ENCODE data around the gene FAM43B. TPM values are rescaled to one million over a fixed set of nuclear protein-coding genes. Genes with fewer than 3 reads are reported as not detected.

FAM43B gene
- total and polyA plus RNA-seq, 2 experiments from 2014 or later: 0.66 to 3.0 TPM

- no peaks in the 10 kb centered on the region for H3K9me3 Mint-ChIP-seq
- Histone ChIP-seq H3K79me2 (replicated peaks; ENCODE audit: insufficient read depth) (no peaks in the 10 kb centered on the region), H3K4me3 (no peak overlapping the region), H2AFZ (no peak overlapping the region), H4K20me1 (replicated peaks; ENCODE audit: insufficient read depth) (no peaks in the 10 kb centered on the region), H3K27ac (ENCODE audit: low read depth) (no peak overlapping the region), H3K4me1 (ENCODE audit: insufficient read depth) (no peaks in the 10 kb centered on the region), H3K9me2 (ENCODE audit: insufficient read depth) (no peaks in the 10 kb centered on the region), H3F3A (replicated peaks; ENCODE audit: low read depth) (no peaks in the 10 kb centered on the region), H3K4me2 (no peak overlapping the region), H3K27me3 (ENCODE audit: insufficient read depth) (no peaks in the 10 kb centered on the region), H3K36me3 (ENCODE audit: insufficient read depth) (no peaks in the 10 kb centered on the region)
- H3K27ac Mint-ChIP-seq: no peak overlapping the region
- no peaks in the 10 kb centered on the region for H3K36me3 Mint-ChIP-seq (ENCODE audit: low read depth)
- no peak for TF ChIP-seq CREB1 (CRISPR knock-in tag; IDR thresholded peaks at IDR 0.05; ENCODE audit: low read depth)
- 0 out of 3 replicates have a peak, but pooled peaks cover 2% of the 10 kb centered on the region for H3K4me1 Mint-ChIP-seq
- H3K4me3 Mint-ChIP-seq: no peak overlapping the region
- ATAC-seq (no peak), DNase-seq (ENCODE audit: low spot score) (no peak)
- peaks cover 4% of the 10 kb centered on the region for H3K27me3 Mint-ChIP-seq (ENCODE audit: insufficient read depth, low read depth, poor library complexity)
These were observed 21.5 kb upstream of the FAM43B start for GRCh38 chr1:20530901-20531300.

- no peak overlapping the region for H3K4me2 ChIP-seq
- no peaks in the 10 kb centered on the region for H3K9me2 ChIP-seq (ENCODE audit: insufficient read depth)
- no peaks in the 10 kb centered on the region for H3K27me3 ChIP-seq (ENCODE audit: insufficient read depth)
- no peaks in the 10 kb centered on the region for H4K20me1 ChIP-seq (replicated peaks; ENCODE audit: insufficient read depth)
- no peak overlapping the region for H3K4me3 Mint-ChIP-seq
- 0 out of 3 replicates have a peak, but pooled peaks cover 2% of the 10 kb centered on the region for H3K4me1 Mint-ChIP-seq
- H3K4me1 ChIP-seq (ENCODE audit: insufficient read depth): no peaks in the 10 kb centered on the region
- peaks cover 6% of the 10 kb centered on the region for H3K27me3 Mint-ChIP-seq (ENCODE audit: insufficient read depth, low read depth, poor library complexity)
- no peaks in the 10 kb centered on the region for H3F3A ChIP-seq (replicated peaks; ENCODE audit: low read depth)
- H3K36me3 Mint-ChIP-seq (ENCODE audit: low read depth): no peaks in the 10 kb centered on the region
- H3K4me3 ChIP-seq: no peak overlapping the region
- DNase-seq (ENCODE audit: low spot score): no peak
- H2AFZ ChIP-seq: no peak overlapping the region
- no peaks in the 10 kb centered on the region for H3K79me2 ChIP-seq (replicated peaks; ENCODE audit: insufficient read depth)
- H3K27ac ChIP-seq (ENCODE audit: low read depth): no peak overlapping the region
- no peak for ATAC-seq
- H3K9me3 Mint-ChIP-seq: no peaks in the 10 kb centered on the region
- H3K27ac Mint-ChIP-seq: no peak overlapping the region
- H3K36me3 ChIP-seq (ENCODE audit: insufficient read depth): no peaks in the 10 kb centered on the region
- TF ChIP-seq ZNF462 (CRISPR knock-in tag; IDR thresholded peaks at IDR 0.05): no peak
- no peak for TF ChIP-seq REST (IDR thresholded peaks at IDR 0.05; ENCODE audit: unreplicated experiment)
- TF ChIP-seq STAT1 (IDR thresholded peaks at IDR 0.05; ENCODE audit: unreplicated experiment): no peak
- no peak for TF ChIP-seq POLR2AphosphoS5 (IDR thresholded peaks at IDR 0.05; ENCODE audit: low read depth)
- no peak for TF ChIP-seq ZNF331 (CRISPR knock-in tag; IDR thresholded peaks at IDR 0.05; ENCODE audit: low read depth)
- no peak for TF ChIP-seq ETS1 (IDR thresholded peaks at IDR 0.05)
- no peak for TF ChIP-seq EZH2phosphoT487 (IDR thresholded peaks at IDR 0.05; ENCODE audit: unreplicated experiment)
- no peak for TF ChIP-seq CTCF (conservative IDR thresholded peaks at IDR 0.05; ENCODE audit: low read depth in 2 of 2)
- TF ChIP-seq NANOG (IDR thresholded peaks at IDR 0.05; ENCODE audit: borderline replicate concordance): no peak
These were observed 18.7 kb upstream of the FAM43B start for GRCh38 chr1:20533635-20534034.
